NCI-H2081 (cell line): ENCODE measurements around the gene MYO9A.
"Not testable (repeated sequence)": the region's sequence is repeated elsewhere in the genome, so short reads cannot be mapped to it uniquely, and the experiment has no call there.

Source experiments
- DNase-seq, 2 experiments: peaks; one replicate each; lab custom pipeline; 2025; lab: John Stamatoyannopoulos, UW

The MYO9A gene

DNA sequence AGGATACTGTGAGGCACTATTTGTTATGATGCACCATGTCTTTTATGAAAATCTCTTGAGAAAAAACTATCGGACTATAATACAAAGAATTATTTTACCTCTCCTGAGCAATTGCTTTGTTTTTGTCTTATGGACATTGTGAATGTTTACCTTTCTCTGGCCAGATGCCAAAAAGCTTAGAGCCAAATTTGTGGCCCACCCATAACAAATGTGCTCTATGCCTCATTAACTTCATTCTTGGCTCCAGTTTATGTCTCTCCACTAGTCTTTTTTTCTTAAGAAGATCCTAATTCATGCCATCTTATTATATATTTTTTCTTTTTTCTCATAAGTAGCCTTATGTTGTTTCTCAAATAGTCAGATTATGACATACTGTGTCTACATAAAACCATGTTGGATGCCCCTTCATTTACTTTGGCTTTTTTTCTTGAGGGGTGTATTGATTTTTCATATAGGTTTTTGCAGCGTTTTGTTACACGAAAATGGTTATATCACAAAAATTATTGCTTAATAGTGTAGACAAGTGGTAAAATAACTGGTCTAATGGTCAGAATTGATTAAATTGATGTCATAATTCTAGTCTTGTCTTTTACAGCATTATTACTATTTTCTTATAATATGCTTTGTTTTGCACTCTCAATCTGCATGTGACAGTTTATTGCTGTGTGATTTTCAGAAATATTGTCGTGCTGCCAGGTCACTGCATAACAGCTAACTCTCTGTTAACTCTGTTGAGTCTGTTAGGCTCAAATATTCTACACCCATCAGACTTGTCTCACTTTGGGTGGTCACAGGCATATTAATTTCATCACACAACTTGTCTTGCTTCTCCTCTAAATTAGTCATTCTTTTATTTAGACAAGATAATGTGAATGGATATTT is 18.5 kb upstream of the MYO9A start:
- DNase-seq: peak; percentile 78 to 90

DNA sequence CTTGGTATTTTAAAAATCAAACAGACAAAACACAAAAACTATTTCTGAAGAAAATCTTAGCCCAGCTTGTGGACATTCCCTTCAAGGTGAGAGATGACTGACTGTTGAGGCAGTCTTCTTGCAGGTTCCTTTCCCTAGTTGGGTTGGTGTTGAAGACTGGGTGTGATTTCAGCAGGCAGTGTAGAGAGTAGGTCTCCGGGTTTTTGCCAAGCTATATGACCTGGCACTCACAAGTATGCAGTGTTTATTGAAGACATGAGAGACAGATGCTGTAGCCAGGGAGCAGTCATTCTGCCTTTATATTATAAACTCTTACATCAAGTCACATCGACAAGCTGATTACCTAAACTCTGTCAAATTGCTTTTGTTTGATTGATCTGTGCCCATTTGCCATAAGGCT is 17.8 kb upstream of the MYO9A start:
- peak; percentile 21 to 75 for DNase-seq

DNA sequence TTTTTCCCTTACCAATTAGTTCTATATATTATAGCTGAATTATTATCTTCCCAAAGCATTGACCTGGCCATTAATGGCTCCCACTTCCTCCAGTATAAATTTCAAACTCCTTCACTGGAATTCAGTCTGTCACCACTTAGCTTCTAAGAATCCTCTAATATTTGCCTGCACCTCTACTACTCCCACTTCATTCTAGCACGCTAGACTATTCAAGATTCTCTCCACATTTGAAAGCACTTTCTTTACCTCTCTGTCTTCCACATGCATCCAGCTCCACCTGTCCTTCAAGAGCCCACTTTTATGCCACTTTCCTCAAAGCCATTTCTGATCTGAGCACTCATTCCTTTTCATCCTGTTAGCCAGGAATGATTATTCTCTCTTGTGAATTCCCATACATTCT is 15.3 kb upstream of the MYO9A start:
- DNase-seq: no peak

DNA sequence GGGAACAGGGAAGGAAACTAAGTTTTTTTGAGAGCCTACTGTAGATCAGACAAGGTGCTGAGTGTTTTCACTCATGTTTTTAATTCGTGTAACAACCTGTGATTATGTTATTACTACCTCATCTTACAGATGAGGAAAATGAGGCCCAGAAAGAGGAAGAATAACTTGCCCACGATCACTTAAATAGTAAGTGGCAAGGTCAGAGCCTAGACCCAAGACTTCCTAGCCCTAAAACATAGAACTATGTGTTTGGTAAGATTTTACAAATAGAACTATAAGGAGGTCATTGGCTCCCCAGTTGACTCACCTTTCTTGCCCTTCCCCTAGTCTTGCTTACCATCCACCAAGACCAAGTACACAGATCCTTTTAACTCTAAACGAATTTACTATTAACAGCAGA is 14.0 kb upstream of the MYO9A start:
- DNase-seq: no peak

DNA sequence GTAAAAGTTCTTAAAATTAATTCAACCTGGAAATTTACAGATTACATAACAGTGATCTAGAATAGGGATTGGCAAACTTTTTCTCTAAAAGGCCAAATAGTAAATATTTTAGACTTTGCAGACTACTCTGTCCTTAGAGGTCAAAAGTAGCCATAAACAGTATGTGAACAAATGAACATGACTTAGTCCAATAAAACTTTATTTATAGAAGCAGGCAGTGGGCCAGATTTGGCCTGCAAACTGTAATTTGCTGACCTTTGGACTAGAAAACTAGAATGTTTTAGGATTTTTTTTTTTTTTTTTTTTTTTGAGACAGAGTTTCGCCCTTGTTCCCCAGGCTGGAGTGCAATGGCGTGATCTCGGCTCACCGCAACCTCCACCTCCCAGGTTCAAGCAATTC is 12.3 kb upstream of the MYO9A start:
- no peak for DNase-seq

DNA sequence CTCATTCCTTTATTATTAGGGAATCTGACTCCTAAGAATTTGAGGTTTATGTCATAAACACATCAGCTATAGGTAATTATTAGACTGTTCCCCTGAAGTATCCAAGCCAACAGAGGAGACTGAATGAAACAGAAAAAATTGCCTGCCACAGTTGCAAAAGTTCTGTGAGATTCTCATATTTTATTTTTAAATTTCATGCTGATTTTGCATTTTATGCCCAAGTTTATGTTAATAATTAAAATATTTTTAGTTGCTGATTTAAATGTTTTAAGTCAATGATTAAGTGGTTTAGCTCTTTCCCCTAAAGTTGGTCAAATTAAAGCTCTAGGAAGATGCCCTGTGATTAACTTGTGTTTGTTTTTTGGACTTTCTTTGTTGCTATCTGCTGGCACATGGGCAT is 10.4 kb upstream of the MYO9A start:
- no peak for DNase-seq

DNA sequence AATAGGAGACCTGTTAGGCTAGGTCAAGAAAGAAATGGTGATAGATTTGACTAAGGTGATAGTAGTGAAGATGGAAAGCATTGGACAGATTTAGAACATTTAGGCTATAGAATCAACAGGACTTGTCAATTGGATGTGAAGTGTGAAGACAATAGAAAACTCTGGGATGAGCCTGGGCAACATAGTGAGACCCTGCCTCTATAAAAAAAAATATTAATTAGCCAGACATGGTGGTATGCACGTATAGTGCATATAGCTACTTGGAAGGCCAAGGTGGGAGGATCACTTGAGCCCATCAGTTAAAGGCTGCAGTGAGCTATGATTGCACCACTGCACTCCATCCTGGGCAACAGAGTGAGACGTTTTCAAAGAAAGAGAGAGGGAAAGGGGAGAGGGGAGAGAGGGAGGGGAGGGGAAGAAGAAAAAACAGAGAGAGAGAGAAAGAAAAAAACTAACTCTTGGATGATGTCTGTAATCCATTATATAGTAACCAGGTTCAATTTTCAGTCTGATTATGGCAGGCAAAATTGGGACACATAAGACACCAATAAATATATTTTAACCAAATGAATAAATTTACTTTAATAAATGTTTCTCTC is 9.9 kb upstream of the MYO9A start:
- no peak for DNase-seq

DNA sequence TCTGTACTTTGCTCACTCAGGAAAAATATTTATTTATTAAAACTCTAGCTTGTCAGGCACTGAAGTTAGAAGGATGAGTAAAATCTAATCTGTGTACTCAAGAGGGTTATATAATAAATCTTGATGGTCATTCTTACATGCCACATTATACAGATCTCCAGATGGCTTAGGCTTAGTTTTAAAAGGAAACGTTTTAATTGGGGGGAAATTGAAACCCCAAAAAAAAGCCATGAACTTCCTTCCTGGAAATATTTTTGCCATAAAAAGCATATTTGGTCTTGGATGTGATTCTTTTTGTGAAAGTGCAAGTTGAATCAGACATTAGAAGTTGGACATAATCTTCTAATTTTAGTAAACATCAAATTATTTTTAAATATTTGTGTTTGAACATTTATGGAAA is 6.3 kb upstream of the MYO9A start:
- no peak for DNase-seq

DNA sequence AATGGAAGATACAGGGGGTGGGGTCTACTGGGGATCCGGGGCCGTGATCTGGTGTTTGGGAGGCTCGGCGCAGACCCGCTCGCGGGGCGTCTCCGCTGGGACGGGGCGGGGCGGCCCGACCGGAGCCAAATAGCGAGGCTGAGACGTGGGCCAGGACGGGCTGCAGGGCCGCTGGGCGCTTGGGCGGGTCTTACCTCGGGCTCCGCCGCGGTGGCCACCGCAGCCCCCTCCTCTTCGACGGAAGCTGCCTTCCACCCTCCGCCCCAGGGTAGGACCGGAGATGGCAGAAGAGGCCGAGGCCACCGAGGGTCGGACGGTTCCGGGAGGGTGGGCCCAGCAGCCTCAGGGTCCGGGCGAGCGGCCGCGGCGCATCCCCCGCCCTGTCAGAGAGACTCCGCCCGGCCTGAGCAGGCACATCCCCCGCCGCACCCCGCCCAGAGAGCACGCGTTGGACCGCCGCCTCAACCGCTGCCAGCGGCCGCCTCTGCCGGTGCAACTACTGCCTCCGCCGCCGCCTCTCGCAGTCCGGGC is 399 bp downstream of the MYO9A start:
- DNase-seq: peak in 1 of 2 experiments; percentile 40

DNA sequence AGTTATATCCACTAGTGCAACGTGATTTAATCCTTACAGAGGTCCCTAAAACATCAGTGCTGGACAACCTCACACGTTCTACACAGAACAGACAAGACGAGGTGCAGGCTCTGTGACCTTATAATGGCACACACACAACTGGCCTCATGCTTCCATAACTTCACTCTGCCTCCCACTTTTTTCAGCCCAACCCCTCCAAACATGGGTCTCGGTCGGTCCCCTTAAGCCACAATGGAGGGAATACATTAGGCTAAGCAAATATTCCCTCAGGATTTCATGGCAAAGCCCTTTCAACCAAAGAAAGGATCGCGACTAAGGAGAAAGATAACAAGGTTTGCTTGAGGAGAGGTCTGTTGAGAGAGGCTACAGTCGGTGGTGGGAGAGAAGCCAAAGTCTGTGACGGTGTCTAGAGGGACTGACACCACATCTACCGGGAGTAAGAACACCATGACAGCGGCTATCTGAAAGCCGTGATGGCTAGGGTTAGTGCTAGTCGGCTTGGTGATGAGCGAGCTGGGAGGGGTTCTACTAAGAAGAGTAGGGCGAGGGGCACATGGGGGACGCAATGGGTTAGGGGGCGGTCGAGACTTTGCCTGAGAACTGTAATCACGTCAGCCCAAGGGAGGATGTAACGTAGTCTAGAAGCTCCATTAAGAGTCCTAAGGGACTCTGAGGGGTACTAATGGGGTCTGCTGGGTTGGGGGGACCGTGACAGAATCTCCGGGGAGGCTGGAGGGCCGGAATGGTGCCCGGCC is 1.0 kb downstream of the MYO9A start:
- DNase-seq: peak in 1 of 2 experiments; percentile 23

DNA sequence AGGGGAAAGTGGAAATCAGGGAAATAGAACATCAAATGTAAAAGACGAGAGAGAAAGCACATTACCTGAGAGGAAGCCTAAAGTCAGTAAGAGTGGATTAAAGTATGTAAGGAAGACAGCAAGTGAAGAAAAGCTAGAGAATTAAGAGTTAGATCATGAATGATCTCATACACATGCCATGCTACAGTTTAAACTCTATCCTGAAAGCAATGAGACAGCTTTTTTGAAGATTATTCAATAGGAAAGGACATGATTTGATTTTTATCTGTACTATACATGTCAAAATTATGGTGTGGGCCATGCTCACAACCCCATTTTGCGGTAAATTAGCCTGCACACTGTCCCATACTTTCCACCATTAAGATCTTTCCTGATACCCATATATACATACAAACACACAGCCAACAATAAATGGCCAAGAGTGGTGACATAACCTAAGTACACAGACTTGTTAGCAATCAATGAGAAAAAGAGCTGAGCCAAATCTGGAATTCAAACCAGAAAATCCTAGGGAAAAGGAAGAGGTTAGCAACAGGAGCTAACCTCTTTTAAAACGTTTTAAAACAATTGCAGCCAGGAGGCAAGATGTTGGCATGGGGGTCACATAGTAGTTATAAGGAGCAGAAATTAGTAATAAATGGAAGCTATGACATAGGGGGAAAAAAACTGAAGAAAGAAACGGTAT is 4.5 kb downstream of the MYO9A start:
- no peak for DNase-seq

DNA sequence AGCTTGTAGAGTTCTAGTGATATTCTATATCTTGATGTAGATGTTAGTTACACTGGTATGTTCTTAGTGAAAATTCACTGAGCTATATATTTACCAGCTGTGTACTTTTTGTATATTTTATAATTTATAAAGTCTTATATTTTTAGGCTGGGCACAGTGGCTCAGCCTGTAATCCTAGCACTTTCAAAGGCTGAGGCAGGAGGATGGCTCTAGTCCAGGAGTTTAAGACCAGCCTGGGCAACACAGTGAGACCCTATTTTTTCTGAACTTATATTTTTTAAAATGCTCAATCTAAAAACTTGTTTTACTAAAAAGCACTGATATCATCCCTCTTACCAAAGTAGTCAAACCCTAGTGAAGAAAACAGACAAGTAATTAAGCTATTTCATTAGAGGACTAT is 5.1 kb downstream of the MYO9A start:
- no peak for DNase-seq

DNA sequence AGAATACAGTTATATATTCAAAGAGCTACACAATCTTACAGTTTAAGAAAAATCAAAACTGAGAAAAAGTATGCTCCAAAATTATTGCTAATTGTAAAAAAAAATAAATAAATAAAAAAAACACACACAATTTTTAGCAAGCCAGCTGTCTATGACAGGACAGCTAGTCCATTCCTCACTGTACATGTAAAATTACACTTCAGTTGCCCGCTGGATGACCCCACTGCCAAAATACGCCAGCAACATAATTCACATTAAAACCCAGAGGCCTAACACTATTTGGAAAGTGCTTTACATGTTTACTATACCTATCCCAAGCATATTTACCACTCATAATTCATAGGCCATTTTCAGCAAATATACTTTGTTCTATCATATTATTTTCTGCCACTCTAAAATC is 5.8 kb downstream of the MYO9A start:
- DNase-seq: no peak

DNA sequence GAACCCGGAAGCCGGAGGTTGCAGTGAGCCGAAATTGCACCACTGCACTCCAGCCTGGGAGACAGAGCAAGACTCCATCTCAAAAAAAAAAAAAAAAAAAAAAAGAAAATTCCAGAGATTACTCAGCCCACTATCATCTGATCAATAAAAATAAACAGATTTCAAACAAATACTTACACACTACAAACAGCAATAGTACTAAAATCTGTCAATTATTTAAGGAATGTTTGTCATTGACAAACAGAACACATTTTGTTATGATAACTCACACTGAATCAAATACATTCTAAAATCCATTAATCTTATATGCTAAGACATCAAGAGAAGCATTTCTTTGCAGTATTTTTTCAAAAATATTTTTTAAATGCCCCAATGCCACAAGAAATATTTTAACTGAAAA is 7.6 kb downstream of the MYO9A start:
- no peak for DNase-seq

DNA sequence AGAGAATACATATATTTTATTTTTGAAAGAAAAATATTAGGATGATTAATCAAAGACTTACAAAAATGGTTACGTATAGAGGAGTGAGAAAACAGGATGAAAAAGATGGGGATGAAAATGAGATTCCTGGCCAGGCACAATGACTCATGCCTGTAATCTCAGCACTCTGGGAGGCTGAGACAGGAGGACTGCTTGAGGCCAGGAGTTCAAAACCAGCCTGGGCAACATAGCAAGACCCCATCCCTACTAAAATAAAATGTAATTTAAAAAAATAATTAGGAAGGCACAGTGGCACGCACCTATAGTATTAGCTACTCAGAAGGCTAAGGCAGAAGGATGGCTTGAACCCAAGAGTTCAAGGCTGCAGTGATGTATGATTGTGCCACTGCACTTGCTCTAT is 11.9 kb downstream of the MYO9A start:
- no peak for DNase-seq

DNA sequence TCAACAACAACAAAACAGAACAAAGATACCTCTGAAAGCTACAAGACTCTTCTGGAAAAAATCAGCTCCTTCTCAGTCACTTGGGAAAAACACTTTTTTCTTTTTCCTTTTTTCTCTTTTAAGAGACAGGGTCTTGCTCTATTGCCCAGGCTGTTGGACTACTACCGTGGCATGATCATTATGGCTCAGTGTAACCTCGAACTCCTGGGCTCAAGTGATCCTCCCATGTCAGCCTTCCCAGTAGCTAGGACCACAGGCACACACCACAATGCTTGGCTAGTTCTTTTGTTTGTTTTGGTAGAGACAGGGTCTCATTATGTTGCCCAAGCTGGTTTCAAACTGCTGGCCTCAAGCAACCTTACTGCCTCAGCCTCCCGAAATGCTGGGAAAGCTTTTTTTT is 12.8 kb downstream of the MYO9A start:
- no peak for DNase-seq

DNA sequence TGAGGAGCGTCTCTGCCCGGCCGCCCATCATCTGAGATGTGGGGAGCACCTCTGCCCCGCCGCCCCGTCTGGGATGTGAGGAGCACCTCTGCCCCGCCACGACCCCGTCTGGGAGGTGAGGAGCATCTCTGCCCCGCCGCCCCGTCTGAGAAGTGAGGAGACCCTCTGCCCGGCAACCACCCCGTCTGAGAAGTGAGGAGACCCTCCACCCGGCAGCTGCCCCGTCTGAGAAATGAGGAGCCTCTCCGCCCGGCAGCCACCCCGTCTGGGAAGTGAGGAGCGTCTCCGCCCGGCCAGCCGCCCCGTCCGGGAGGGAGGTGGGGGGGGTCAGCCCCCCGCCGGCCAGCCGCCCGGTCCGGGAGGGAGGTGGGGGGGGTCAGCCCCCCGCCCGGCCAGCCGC is 17.4 kb downstream of the MYO9A start:
- DNase-seq: not testable (repeated sequence)

DNA sequence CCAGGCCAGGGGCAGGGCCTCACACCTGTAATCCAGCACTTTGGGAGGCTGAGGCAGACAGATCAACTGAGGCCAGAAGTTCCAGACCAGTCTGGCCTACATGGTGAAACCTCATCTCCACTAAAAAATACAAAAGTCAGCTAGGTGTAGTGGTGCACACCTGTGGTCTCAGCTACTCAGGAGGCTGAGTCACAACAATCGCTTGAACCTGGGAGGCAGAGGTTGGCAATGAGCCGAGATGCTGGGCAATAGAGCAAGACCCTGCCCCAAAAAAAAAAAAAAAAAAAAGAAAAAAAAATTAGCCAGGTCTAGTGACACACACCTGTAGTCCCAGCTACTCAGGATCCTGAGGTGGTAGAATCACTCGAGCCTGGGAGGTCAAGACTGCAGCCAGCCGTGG is 18.8 kb downstream of the MYO9A start:
- no peak for DNase-seq

DNA sequence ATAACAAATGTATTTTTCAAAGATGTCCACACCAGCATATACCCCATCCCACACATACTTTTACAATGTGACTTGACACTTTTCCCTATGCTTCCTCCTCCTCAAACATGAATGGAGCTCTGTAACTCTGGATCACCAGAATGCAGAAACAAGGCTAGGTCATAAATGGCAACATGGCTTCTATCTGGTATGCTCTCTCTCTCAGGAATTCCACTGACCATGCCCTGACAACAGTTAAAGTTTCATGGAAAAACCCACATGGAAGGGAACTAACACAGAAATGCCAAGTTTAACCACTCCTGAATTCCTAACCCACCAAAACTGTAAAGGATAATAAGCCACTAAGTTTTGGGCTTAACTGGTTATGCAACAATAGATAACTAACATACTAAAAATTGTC is 19.9 kb downstream of the MYO9A start:
- no peak for DNase-seq

DNA sequence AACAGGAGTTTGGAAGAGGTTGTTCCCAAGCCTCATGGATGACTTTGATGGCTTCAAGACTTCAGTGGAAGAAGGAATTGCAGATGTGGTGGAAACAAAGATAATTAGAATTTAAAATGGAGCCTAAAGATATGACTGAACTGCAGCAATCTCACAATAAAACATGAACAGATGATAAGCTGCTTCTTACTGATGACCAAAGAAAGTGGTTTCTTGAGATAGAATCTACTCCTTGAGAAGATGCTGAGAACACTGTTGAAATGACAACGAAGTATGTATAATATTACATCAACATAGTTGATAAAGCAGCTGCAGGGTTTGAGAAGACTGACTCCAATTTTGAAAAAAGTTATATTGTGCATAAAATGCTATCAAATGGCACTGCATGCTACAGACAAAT is 21.2 kb downstream of the MYO9A start:
- no peak for DNase-seq

DNA sequence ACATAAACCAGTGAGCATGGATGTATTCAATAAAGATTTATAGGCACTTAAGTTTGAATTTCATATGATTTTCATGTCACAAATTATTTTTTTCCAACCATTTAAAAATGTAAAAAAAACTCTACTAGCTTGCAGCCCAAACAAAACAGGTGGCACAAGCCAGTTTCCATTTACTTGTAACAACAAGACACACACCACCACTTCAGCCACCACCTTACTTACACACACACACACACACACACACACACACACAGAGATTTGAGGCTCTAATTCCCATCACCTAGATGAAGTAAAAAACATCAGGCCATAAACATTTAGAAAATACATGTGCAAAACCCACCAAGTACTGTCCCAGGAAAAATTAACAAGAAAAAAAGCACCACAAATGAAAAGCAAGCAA is 25.3 kb downstream of the MYO9A start:
- no peak for DNase-seq

DNA sequence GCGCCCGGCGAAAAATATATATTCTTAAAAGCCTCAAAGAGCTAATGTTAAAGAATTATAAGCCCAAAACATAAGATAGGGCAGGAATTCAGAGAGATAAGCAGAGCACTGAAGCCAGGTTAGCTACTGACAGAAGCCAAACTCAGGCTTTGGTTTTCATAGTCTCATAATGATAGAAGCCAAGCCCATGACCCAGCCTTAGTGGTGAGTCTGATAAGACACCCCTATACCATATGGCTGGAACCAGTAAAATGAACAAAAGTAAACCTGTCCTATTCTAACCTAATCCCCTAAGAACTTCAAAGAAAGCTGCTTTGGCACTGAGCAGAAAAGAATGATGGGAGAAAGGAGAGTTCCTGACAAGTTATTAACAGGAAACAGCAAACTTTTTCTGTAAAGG is 25.9 kb downstream of the MYO9A start:
- no peak for DNase-seq
